Activated T-cell treated with anti-CD3 and anti-CD28 coated beads, Interleukin-2, amount 50 U/mL, for 72 hours (primary cell): Measurements from ENCODE around the gene KIAA0825. TPM values are rescaled to one million over a fixed set of nuclear protein-coding genes. Genes with fewer than 3 reads are reported as not detected.

ENCODE experiments used
- ATAC-seq, 2 donors: fragments of 150-1000 bp; cut with Tn5 transposase; replicated peaks in 1 of 2; 2 replicates each; pipeline ENCODE4 v1.10.0; 2021; ENCODE audit warnings: moderate library complexity in 2 of 2, mild to moderate bottlenecking in 1 of 2
- DNase-seq, 2 donors: peaks; one replicate each; pipeline ENCODE4 v3.0.0; 2021 to 2022; ENCODE audit warnings: mixed read lengths in 1 of 2
- H3K27ac Mint-ChIP-seq: one replicate; pipeline ENCODE4 v1.8.0; 2022; ENCODE audit warnings: mild to moderate bottlenecking, moderate library complexity, mixed read lengths
- H3K27me3 Mint-ChIP-seq: one replicate; pipeline ENCODE4 v1.8.0; 2022; ENCODE audit warnings: low read depth, mixed read lengths
- H3K36me3 Mint-ChIP-seq, 2 donors: one replicate each; pipeline ENCODE4 v1.8.0; 2022; ENCODE audit warnings: mixed read lengths in 2 of 2, mild to moderate bottlenecking in 1 of 2; ENCODE audit not compliant: insufficient read depth in 2 of 2
- H3K4me1 Mint-ChIP-seq: one replicate; pipeline ENCODE4 v1.8.0; 2022; ENCODE audit warnings: low read depth, mixed read lengths
- H3K4me3 Mint-ChIP-seq, 2 donors: one replicate each; pipeline ENCODE4 v1.8.0; 2022; ENCODE audit warnings: mild to moderate bottlenecking in 2 of 2, mixed read lengths in 2 of 2, moderate library complexity in 2 of 2
- H3K9me3 Mint-ChIP-seq, 2 donors: one replicate each; pipeline ENCODE4 v1.8.0; 2022; ENCODE audit warnings: mixed read lengths in 2 of 2
- total RNA-seq, 2 donors: library from RNA; stranded (reverse); gene quantifications; one replicate each; pipeline ENCODE4 v1.2.3, GENCODE V29; 2022

KIAA0825 gene
- total RNA-seq, 2 donors from 2014 or later, result 1.0 to 1.1 TPM

- ATAC-seq (no peak), DNase-seq (no peak)
- Mint-ChIP-seq H3K27me3 (no peaks in the 10 kb centered on the region), H3K36me3 (peaks cover 0 to 2% of the 10 kb centered on the region in 2 donors), H3K4me1 (no peaks in the 10 kb centered on the region), H3K4me3 (no peak overlapping the region), H3K9me3 (peaks cover 2 to 8% of the 10 kb centered on the region in 2 donors), H3K27ac (no peak overlapping the region)
Measured at GRCh38 chr5:94432499-94432898, 185.9 kb downstream of the KIAA0825 start.

GRCh38 chr5:94431696-94432095, 186.7 kb downstream of the KIAA0825 start:
- peaks cover 2 to 8% of the 10 kb centered on the region in 2 donors for H3K9me3 Mint-ChIP-seq
- H3K27me3 Mint-ChIP-seq, result no peaks in the 10 kb centered on the region
- ATAC-seq, result no peak
- H3K4me3 Mint-ChIP-seq, result no peak overlapping the region
- DNase-seq, result no peak
- H3K36me3 Mint-ChIP-seq, result peaks cover 0 to 2% of the 10 kb centered on the region in 2 donors
- no peaks in the 10 kb centered on the region for H3K4me1 Mint-ChIP-seq
- no peak overlapping the region for H3K27ac Mint-ChIP-seq

- ATAC-seq, result no peak
- no peak overlapping the region for H3K27ac Mint-ChIP-seq
- H3K4me3 Mint-ChIP-seq, result no peak overlapping the region
- H3K27me3 Mint-ChIP-seq, result no peaks in the 10 kb centered on the region
- H3K4me1 Mint-ChIP-seq, result no peaks in the 10 kb centered on the region
- peaks cover 2 to 4% of the 10 kb centered on the region in 2 donors for H3K9me3 Mint-ChIP-seq
- peaks cover 0 to 2% of the 10 kb centered on the region in 2 donors for H3K36me3 Mint-ChIP-seq
- DNase-seq, result no peak
Measured at GRCh38 chr5:94429566-94429965, 188.8 kb downstream of the KIAA0825 start.

GRCh38 chr5:94425396-94425795, 193.0 kb downstream of the KIAA0825 start:
- H3K27me3 Mint-ChIP-seq, result no peaks in the 10 kb centered on the region
- DNase-seq (no peak), ATAC-seq (no peak)
- H3K9me3 Mint-ChIP-seq, result peaks cover 2 to 4% of the 10 kb centered on the region in 2 donors
- H3K4me1 Mint-ChIP-seq, result no peaks in the 10 kb centered on the region
- no peak overlapping the region for H3K4me3 Mint-ChIP-seq
- peaks cover 0 to 2% of the 10 kb centered on the region in 2 donors for H3K36me3 Mint-ChIP-seq
- no peak overlapping the region for H3K27ac Mint-ChIP-seq

- H3K27me3 Mint-ChIP-seq, result no peaks in the 10 kb centered on the region
- H3K27ac Mint-ChIP-seq, result no peak overlapping the region
- H3K36me3 Mint-ChIP-seq, result no peaks in the 10 kb centered on the region
- DNase-seq (no peak), ATAC-seq (no peak)
- no peaks in the 10 kb centered on the region for H3K4me1 Mint-ChIP-seq
- H3K9me3 Mint-ChIP-seq, result peaks cover 2 to 4% of the 10 kb centered on the region in 2 donors
- H3K4me3 Mint-ChIP-seq, result no peak overlapping the region
Measured at GRCh38 chr5:94423411-94423810, 195.0 kb downstream of the KIAA0825 start.

GRCh38 chr5:94422812-94423211, 195.6 kb downstream of the KIAA0825 start:
- peak overlapping the region; percentile 85 for H3K27ac Mint-ChIP-seq
- H3K4me3 Mint-ChIP-seq, result no peak overlapping the region
- H3K4me1 Mint-ChIP-seq, result no peaks in the 10 kb centered on the region
- no peak for DNase-seq
- H3K36me3 Mint-ChIP-seq, result no peaks in the 10 kb centered on the region
- peaks cover 0 to under 1% of the 10 kb centered on the region in 2 donors for H3K9me3 Mint-ChIP-seq
- ATAC-seq, result no peak
- H3K27me3 Mint-ChIP-seq, result no peaks in the 10 kb centered on the region

- DNase-seq (no peak), ATAC-seq (no peak)
- no peaks in the 10 kb centered on the region for H3K36me3 Mint-ChIP-seq
- H3K27me3 Mint-ChIP-seq, result no peaks in the 10 kb centered on the region
- no peak overlapping the region for H3K4me3 Mint-ChIP-seq
- H3K9me3 Mint-ChIP-seq, result no peaks in the 10 kb centered on the region
- no peak overlapping the region for H3K27ac Mint-ChIP-seq
- no peaks in the 10 kb centered on the region for H3K4me1 Mint-ChIP-seq
Measured at GRCh38 chr5:94420885-94421284, 197.5 kb downstream of the KIAA0825 start.

- H3K4me1 Mint-ChIP-seq, result no peaks in the 10 kb centered on the region
- no peak overlapping the region for H3K27ac Mint-ChIP-seq
Measured at GRCh38 chr5:94415798-94416197, 202.6 kb downstream of the KIAA0825 start.

GRCh38 chr5:94409440-94409839, 209.0 kb downstream of the KIAA0825 start:
- no peak overlapping the region for H3K27ac Mint-ChIP-seq
- no peaks in the 10 kb centered on the region for H3K27me3 Mint-ChIP-seq
- H3K9me3 Mint-ChIP-seq, result peaks cover 3 to 4% of the 10 kb centered on the region in 2 donors
- no peak for ATAC-seq
- no peak for DNase-seq
- H3K4me3 Mint-ChIP-seq, result no peak overlapping the region
- no peaks in the 10 kb centered on the region for H3K4me1 Mint-ChIP-seq
- H3K36me3 Mint-ChIP-seq, result peaks cover 0 to 2% of the 10 kb centered on the region in 2 donors

More at GRCh38 chr5:94415798-94416197, 202.6 kb downstream of the KIAA0825 start:
- no peaks in the 10 kb centered on the region for H3K9me3 Mint-ChIP-seq
- no peaks in the 10 kb centered on the region for H3K27me3 Mint-ChIP-seq
- H3K36me3 Mint-ChIP-seq, result no peaks in the 10 kb centered on the region
- H3K4me3 Mint-ChIP-seq, result no peak overlapping the region
- ATAC-seq (no peak), DNase-seq (no peak)

GRCh38 chr5:94407023-94407422, 211.4 kb downstream of the KIAA0825 start:
- ATAC-seq, result no peak
- Mint-ChIP-seq H3K4me1 (no peaks in the 10 kb centered on the region), H3K27me3 (no peaks in the 10 kb centered on the region), H3K36me3 (peaks cover 0 to 2% of the 10 kb centered on the region in 2 donors), H3K27ac (no peak overlapping the region), H3K9me3 (peaks cover 3 to 4% of the 10 kb centered on the region in 2 donors), H3K4me3 (no peak overlapping the region)
- no peak for DNase-seq

- DNase-seq, result no peak
- no peaks in the 10 kb centered on the region for H3K27me3 Mint-ChIP-seq
- no peaks in the 10 kb centered on the region for H3K4me1 Mint-ChIP-seq
- H3K27ac Mint-ChIP-seq, result no peak overlapping the region
- no peak overlapping the region for H3K4me3 Mint-ChIP-seq
- H3K9me3 Mint-ChIP-seq, result no peaks in the 10 kb centered on the region
- H3K36me3 Mint-ChIP-seq, result peaks cover 0 to 2% of the 10 kb centered on the region in 2 donors
- ATAC-seq, result no peak
Measured at GRCh38 chr5:94403483-94403882, 214.9 kb downstream of the KIAA0825 start.

- no peaks in the 10 kb centered on the region for H3K36me3 Mint-ChIP-seq
- no peak overlapping the region for H3K4me3 Mint-ChIP-seq
- ATAC-seq (no peak), DNase-seq (no peak)
- H3K27ac Mint-ChIP-seq, result no peak overlapping the region
- H3K9me3 Mint-ChIP-seq, result peaks cover 0 to 4% of the 10 kb centered on the region in 2 donors
- H3K4me1 Mint-ChIP-seq, result no peaks in the 10 kb centered on the region
- no peaks in the 10 kb centered on the region for H3K27me3 Mint-ChIP-seq
Measured at GRCh38 chr5:94402096-94402495, 216.3 kb downstream of the KIAA0825 start.

- no peak overlapping the region for H3K4me3 Mint-ChIP-seq
- DNase-seq, result no peak
- no peak for ATAC-seq
- H3K27ac Mint-ChIP-seq, result no peak overlapping the region
- H3K9me3 Mint-ChIP-seq, result peaks cover 0 to 4% of the 10 kb centered on the region in 2 donors
- H3K27me3 Mint-ChIP-seq, result no peaks in the 10 kb centered on the region
- H3K36me3 Mint-ChIP-seq, result no peaks in the 10 kb centered on the region
- H3K4me1 Mint-ChIP-seq, result no peaks in the 10 kb centered on the region
Measured at GRCh38 chr5:94397508-94397907, 220.9 kb downstream of the KIAA0825 start.

- H3K27ac Mint-ChIP-seq, result no peak overlapping the region
- no peak overlapping the region for H3K4me3 Mint-ChIP-seq
- no peaks in the 10 kb centered on the region for H3K36me3 Mint-ChIP-seq
- DNase-seq (no peak), ATAC-seq (no peak)
- H3K9me3 Mint-ChIP-seq, result peaks cover 0 to 4% of the 10 kb centered on the region in 2 donors
- no peaks in the 10 kb centered on the region for H3K27me3 Mint-ChIP-seq
- H3K4me1 Mint-ChIP-seq, result no peaks in the 10 kb centered on the region
Measured at GRCh38 chr5:94396687-94397086, 221.7 kb downstream of the KIAA0825 start.
